AG10803 (cell line): ENCODE measurements around the gene PET100.
"Not testable (repeated sequence)": the region's sequence is repeated elsewhere in the genome, so short reads cannot be mapped to it uniquely, and the experiment has no call there.

Experiments used
- DNase-seq: peaks from one replicate; pipeline ENCODE4 v3.0.0; 2010; ENCODE audit warnings: low read depth
- H3K4me3 ChIP-seq: 2 replicates; pipeline ENCODE4 v1.5.1; 2011; ENCODE audit warnings: mild to moderate bottlenecking, low read length, control low read depth
- TF ChIP-seq, protein P1 (sequence below): conservative IDR thresholded peaks from 2 replicates; pipeline ENCODE4 v1.5.1; 2011; ENCODE audit warnings: mild to moderate bottlenecking, low read length, control low read depth, inconsistent platforms

PET100 gene

DNA sequence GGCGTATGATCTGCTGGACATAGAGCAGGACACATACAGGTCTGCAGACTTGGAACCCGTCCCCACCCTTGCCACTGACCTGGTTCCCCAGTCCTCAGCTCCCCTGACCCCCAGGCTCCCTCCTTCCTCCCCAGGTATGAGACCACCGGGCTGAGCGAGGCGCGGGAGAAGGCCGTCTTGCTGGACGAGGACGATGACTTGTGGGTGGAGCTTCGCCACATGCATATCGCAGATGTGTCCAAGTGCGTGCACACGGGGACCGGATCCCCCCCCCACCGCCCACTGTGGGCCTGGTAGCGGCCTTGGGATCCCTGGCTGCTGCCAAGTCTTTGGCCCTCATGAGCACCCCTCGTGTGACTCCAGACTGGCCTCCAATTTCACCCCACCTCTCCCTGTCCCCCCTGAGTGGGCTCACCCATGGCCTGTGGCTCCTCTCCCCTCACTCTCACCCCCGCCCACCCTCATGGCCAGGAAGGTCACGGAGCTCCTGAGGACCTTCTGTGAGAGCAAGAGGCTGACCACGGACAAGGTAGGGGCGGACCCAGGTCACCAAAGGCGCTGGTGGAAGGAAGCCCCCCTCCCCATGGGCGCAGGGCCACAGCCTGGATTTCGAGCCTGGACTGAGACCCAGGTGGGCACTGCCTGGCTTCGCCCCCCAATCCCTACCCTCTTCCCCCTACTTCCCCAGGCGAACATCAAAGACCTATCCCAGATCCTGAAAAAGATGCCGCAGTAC lies 12.9 kb downstream of the PET100 start:
- H3K4me3 ChIP-seq, result no peak overlapping the region
- TF ChIP-seq, protein P1, sequence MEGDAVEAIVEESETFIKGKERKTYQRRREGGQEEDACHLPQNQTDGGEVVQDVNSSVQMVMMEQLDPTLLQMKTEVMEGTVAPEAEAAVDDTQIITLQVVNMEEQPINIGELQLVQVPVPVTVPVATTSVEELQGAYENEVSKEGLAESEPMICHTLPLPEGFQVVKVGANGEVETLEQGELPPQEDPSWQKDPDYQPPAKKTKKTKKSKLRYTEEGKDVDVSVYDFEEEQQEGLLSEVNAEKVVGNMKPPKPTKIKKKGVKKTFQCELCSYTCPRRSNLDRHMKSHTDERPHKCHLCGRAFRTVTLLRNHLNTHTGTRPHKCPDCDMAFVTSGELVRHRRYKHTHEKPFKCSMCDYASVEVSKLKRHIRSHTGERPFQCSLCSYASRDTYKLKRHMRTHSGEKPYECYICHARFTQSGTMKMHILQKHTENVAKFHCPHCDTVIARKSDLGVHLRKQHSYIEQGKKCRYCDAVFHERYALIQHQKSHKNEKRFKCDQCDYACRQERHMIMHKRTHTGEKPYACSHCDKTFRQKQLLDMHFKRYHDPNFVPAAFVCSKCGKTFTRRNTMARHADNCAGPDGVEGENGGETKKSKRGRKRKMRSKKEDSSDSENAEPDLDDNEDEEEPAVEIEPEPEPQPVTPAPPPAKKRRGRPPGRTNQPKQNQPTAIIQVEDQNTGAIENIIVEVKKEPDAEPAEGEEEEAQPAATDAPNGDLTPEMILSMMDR, result no peak
- DNase-seq, result no peak

DNA sequence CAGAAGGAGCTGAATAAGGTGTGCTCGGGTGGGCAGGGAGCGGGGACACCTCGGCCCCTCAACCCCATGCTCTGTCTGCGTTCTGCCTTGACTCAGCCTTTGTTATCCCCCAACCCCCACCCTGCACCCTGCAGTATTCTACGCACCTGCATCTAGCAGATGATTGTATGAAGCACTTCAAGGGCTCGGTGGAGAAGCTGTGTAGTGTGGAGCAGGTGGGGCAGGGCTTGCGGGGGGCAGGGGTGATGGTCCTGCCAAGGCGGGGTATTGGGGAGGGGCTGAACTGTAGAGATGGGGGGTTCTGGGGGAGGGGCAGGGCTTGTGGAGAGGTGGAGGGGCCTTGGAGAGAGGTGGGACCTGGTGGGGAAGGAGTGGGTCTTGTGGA lies 13.4 kb downstream of the PET100 start:
- TF ChIP-seq, protein P1, result no peak
- no peak for DNase-seq
- H3K4me3 ChIP-seq, result no peak overlapping the region

DNA sequence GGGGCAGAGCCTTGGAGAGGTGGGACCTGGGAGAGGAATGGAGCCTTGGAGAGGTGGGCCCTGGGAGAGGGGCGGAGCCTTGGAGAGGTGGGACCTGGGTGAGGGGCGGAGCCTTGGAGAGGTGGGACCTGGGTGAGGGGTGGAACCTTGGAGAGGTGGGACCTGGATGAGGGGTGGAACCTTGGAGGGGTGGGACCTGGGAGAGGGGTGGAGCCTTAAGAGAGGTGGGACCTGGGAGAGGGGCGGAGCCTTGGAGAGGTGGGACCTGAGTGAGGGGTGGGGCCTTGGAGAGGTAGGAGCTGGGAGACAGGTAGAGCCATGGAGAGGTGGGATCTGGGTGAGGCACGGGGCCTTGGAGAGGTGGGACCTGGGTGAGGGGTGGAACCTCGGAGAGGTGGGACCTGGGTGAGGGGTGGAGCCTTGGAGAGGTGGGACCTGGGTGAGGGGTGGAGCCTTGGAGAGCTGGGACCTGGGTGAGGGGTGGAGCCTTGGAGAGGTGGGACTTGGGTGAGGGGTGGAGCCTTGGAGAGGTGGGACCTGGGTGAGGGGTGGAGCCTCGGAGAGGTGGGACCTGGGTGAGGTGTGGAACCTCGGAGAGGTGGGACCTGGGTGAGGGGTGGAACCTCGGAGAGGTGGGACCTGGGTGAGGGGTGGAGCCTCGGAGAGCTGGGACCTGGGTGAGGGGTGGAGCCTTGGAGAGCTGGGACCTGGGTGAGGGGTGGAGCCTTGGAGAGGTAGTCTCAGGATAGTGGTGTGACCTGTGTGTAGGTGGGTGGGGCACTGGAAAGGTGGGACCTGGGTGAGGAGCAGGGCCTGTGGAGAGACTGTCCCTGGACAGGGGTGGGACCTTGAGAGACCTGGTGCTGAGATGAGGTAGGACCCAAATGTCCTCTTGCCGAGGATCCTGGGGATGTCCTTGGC lies 14.3 kb downstream of the PET100 start:
- not testable (repeated sequence) for DNase-seq, H3K4me3 ChIP-seq

DNA sequence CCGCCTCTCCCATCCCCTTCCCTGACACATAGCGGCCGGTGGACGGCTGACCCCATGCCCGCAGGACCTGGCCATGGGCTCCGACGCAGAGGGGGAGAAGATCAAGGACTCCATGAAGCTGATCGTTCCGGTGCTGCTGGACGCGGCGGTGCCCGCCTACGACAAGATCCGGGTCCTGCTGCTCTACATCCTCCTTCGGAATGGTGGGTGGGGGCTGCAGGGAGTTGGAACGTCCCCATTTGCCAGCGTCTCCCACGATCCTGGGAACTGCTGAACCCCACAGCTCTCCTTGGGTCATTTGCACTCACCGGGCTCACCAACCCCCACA lies 14.9 kb downstream of the PET100 start:
- TF ChIP-seq, protein P1, result no peak

DNA sequence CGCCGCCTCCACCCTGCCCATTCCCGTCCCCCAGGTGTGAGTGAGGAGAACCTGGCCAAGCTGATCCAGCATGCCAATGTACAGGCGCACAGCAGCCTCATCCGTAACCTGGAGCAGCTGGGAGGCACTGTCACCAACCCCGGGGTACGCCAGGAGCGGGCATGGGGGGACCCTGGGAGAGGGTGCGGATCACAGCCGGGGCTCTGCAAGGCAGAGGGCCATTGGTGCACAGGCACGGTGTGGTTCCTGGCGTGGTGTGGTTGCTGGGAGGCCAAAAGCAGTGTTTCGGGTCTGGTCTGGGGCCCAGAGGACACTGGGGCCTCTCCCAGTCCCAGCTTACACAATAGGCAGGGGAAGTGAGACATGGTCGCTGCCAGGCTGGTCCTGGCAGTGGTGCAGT lies 15.6 kb downstream of the PET100 start:
- no peak overlapping the region for H3K4me3 ChIP-seq
- TF ChIP-seq, protein P1, result no peak
- DNase-seq, result no peak

More for the DNA sequence above, 14.9 kb downstream of the PET100 start:
- no peak for DNase-seq
- H3K4me3 ChIP-seq, result no peak overlapping the region

DNA sequence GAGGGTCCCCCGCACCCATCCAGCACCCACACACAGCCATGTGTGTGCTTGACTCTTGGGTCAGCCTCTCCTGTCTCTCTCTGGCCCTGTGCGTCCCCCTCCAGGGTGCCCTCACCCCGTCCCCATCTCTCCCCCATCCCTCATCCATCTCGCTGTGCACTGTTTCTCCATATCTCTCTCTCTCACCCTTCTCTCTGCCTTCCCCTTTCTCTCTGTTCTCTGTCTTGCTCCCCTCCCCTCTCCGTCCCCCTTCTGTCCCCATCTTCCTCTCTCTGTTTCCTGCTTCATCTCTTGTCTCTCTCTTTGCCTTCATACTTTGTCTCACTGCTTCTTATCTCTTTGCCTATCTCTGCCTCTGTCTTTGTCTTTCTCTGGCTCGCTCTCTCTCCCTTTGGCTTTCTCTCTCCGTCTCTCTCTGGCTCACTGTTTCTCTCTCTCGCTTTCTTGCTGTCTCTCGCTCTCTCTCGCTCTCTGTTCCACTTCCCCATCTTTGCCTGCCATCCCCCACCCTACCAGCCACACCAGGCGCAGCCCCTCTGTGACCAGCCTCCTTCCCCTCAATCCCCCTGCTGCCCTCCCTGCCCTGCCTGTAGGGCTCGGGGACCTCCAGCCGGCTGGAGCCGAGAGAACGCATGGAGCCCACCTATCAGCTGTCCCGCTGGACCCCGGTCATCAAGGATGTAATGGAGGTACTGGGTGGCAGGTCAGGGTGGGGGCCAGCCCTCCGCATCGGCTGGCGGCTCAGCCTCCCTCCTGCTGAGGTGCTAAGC lies 16.2 kb downstream of the PET100 start:
- TF ChIP-seq, protein P1, result no peak
- no peak overlapping the region for H3K4me3 ChIP-seq
- no peak for DNase-seq

DNA sequence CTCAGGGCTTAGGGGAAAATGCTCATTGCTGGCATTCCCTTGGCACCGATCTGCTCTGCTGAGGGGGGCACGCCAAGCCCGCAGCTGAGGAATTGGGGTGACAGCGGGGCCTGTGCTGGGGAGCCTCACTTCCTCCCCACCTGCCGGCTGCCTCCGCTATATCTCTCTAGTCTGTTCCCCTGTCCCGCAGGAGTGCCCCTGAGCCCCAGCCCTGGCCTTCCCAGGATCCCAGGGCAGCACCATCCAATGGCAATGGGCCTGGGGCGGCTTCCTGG lies 16.8 kb downstream of the PET100 start:
- TF ChIP-seq, protein P1, result no peak
- no peak for DNase-seq
- H3K4me3 ChIP-seq, result no peak overlapping the region
